Breast epithelium (tissue), 3 donors: ENCODE results near the gene SPTSSB.

Experiments used
- CTCF ChIP-seq, 3 donors: fragments of 450-650 bp; IDR thresholded peaks; one replicate each; pipeline ENCODE4 v1.5.1; 2016 to 2017; ENCODE audit warnings: antibody characterized with exemption in 3 of 3, mild to moderate bottlenecking in 3 of 3, moderate library complexity in 3 of 3
- POLR2A ChIP-seq: fragments of 450-650 bp; IDR thresholded peaks from one replicate; pipeline ENCODE4 v1.6.1; 2016; ENCODE audit warnings: antibody characterized with exemption, mild to moderate bottlenecking, moderate library complexity

GRCh38 chr3:161395115-161396012, 24.0 kb upstream of the SPTSSB start:
- TF ChIP-seq CTCF (IDR thresholded peaks at IDR 0.05) (no peak), POLR2A (no peak)
